SK-N-MC (cell line): ENCODE data around the gene FAM47A.

ENCODE experiments used
- DNase-seq: peaks from one replicate; pipeline ENCODE4 v3.0.0-alpha.2; 2011; ENCODE audit warnings: low read depth, low spot score
- H3K27ac ChIP-seq: fragments of 200-600 bp; sonication (generic); 2 replicates; pipeline ENCODE4 v1.5.1; 2016; ENCODE audit warnings: mixed run types
- H3K36me3 ChIP-seq: fragments of 200-600 bp; sonication (generic); 2 replicates; pipeline ENCODE4 v1.6.1; 2017; ENCODE audit warnings: antibody characterized with exemption, low read length, mixed read lengths; ENCODE audit not compliant: insufficient read depth
- H3K4me3 ChIP-seq: fragments of 200-600 bp; sonication (generic); 2 replicates; pipeline ENCODE4 v1.5.1; 2016
- H3K9ac ChIP-seq: fragments of 200-600 bp; sonication (generic); 2 replicates; pipeline ENCODE4 v1.8.0; 2017; ENCODE audit warnings: mixed run types, mixed read lengths; ENCODE audit not compliant: insufficient read length
- H3K9me3 ChIP-seq: fragments of 200-600 bp; sonication (generic); 2 replicates; pipeline ENCODE4 v1.6.1; 2017; ENCODE audit warnings: low read depth, mild to moderate bottlenecking, antibody characterized with exemption, low read length, moderate library complexity, mixed read lengths
- EZH2 ChIP-seq: fragments of 200-600 bp; sonication (generic); IDR thresholded peaks from one replicate; pipeline ENCODE4 v1.6.1; 2017; ENCODE audit warnings: antibody characterized with exemption
- FOXP2 ChIP-seq: optimal IDR thresholded peaks from 2 replicates; pipeline ENCODE3; 2011; ENCODE audit warnings: mild to moderate bottlenecking, moderate library complexity; ENCODE audit not compliant: insufficient read depth; ENCODE audit errors: extremely low read length, control extremely low read depth
- POLR2AphosphoS5 ChIP-seq: IDR thresholded peaks from 2 replicates; pipeline ENCODE4 v1.6.1; 2012; ENCODE audit warnings: mild to moderate bottlenecking, low read depth, low read length, borderline replicate concordance

FAM47A gene

GRCh38 chrX:34132028-34132427 lies at the start of gene FAM47A:
TSS of gene FAM47A (minus strand) at chrX:34132314. CDS start at chrX:34132278, 36 bp downstream.
- Histone ChIP-seq H3K36me3 (no peaks in the 10 kb centered on the region), H3K9ac (no peak within 1 kb of the TSS), H3K27ac (no peak within 1 kb of the TSS), H3K9me3 (no peaks in the 10 kb centered on the region), H3K4me3 (no peak within 1 kb of the TSS)
- DNase-seq, result no peak
- no peak for TF ChIP-seq EZH2
- TF ChIP-seq FOXP2, result no peak
- TF ChIP-seq POLR2AphosphoS5, result no peak

- Histone ChIP-seq H3K27ac (no peak overlapping the region), H3K9ac (no peak overlapping the region), H3K9me3 (no peaks in the 10 kb centered on the region), H3K36me3 (no peaks in the 10 kb centered on the region), H3K4me3 (no peak overlapping the region)
- no peak for TF ChIP-seq EZH2
- no peak for TF ChIP-seq POLR2AphosphoS5
- TF ChIP-seq FOXP2, result no peak
- no peak for DNase-seq
Observed at GRCh38 chrX:34147345-34147744, 15.2 kb upstream of the FAM47A start.

- Histone ChIP-seq H3K27ac (no peak overlapping the region), H3K36me3 (no peaks in the 10 kb centered on the region), H3K4me3 (no peak overlapping the region), H3K9me3 (no peaks in the 10 kb centered on the region), H3K9ac (no peak overlapping the region)
- no peak for TF ChIP-seq POLR2AphosphoS5
- no peak for TF ChIP-seq EZH2
- no peak for TF ChIP-seq FOXP2
- DNase-seq, result no peak
Observed at GRCh38 chrX:34146906-34147305, 14.8 kb upstream of the FAM47A start.

- no peaks in the 10 kb centered on the region for H3K36me3 ChIP-seq
- TF ChIP-seq POLR2AphosphoS5, result no peak
- no peak for TF ChIP-seq EZH2
- no peak for TF ChIP-seq FOXP2
- no peak overlapping the region for H3K9ac ChIP-seq
- H3K27ac ChIP-seq, result no peak overlapping the region
- DNase-seq, result no peak
- no peak overlapping the region for H3K4me3 ChIP-seq
- H3K9me3 ChIP-seq, result no peaks in the 10 kb centered on the region
Observed at GRCh38 chrX:34144246-34144645, 12.1 kb upstream of the FAM47A start.

GRCh38 chrX:34140816-34141215 lies 8.7 kb upstream of the FAM47A start:
- no peak for DNase-seq
- Histone ChIP-seq H3K4me3 (no peak overlapping the region), H3K27ac (no peak overlapping the region), H3K36me3 (no peaks in the 10 kb centered on the region), H3K9me3 (no peaks in the 10 kb centered on the region), H3K9ac (no peak overlapping the region)
- TF ChIP-seq POLR2AphosphoS5 (no peak), FOXP2 (no peak), EZH2 (no peak)

- no peak overlapping the region for H3K9ac ChIP-seq
- H3K4me3 ChIP-seq, result no peak overlapping the region
- DNase-seq, result no peak
- TF ChIP-seq EZH2, result no peak
- TF ChIP-seq POLR2AphosphoS5, result no peak
- TF ChIP-seq FOXP2, result no peak
- no peaks in the 10 kb centered on the region for H3K36me3 ChIP-seq
- H3K9me3 ChIP-seq, result no peaks in the 10 kb centered on the region
- no peak overlapping the region for H3K27ac ChIP-seq
Observed at GRCh38 chrX:34130980-34131744, 952 bp downstream of the FAM47A start.

GRCh38 chrX:34130501-34130900 lies 1.6 kb downstream of the FAM47A start:
- Histone ChIP-seq H3K36me3 (no peaks in the 10 kb centered on the region), H3K9me3 (no peaks in the 10 kb centered on the region), H3K9ac (no peak overlapping the region), H3K27ac (no peak overlapping the region), H3K4me3 (no peak overlapping the region)
- DNase-seq, result no peak
- TF ChIP-seq EZH2 (no peak), FOXP2 (no peak), POLR2AphosphoS5 (no peak)

- TF ChIP-seq EZH2 (no peak), POLR2AphosphoS5 (no peak), FOXP2 (no peak)
- Histone ChIP-seq H3K9ac (no peak overlapping the region), H3K9me3 (no peaks in the 10 kb centered on the region), H3K27ac (no peak overlapping the region), H3K36me3 (no peaks in the 10 kb centered on the region), H3K4me3 (no peak overlapping the region)
- DNase-seq, result no peak
Observed at GRCh38 chrX:34126011-34126410, 6.1 kb downstream of the FAM47A start.

GRCh38 chrX:34119122-34119521 lies 13.0 kb downstream of the FAM47A start:
- no peaks in the 10 kb centered on the region for H3K36me3 ChIP-seq
- no peak overlapping the region for H3K9ac ChIP-seq
- H3K4me3 ChIP-seq, result no peak overlapping the region
- H3K9me3 ChIP-seq, result no peaks in the 10 kb centered on the region
- no peak for DNase-seq
- TF ChIP-seq POLR2AphosphoS5, result no peak
- TF ChIP-seq EZH2, result no peak
- TF ChIP-seq FOXP2, result no peak
- no peak overlapping the region for H3K27ac ChIP-seq
